Cerebellar cortex (tissue), 1 donor: ENCODE data around the gene MATR3.
A peak's percentile ranks its signal among the peaks of the same experiment; 100 is the strongest.
"Not testable (repeated sequence)": the region's sequence is repeated elsewhere in the genome, so short reads cannot be mapped to it uniquely, and the experiment has no call there.

Source experiments
- DNase-seq: peaks from one replicate; pipeline ENCODE4 v3.0.0-alpha.2; 2015; ENCODE audit warnings: low spot score

Gene MATR3

GRCh38 chr5:139297439-139298133, 4.0 kb downstream of the MATR3 start:
- no peak for DNase-seq

- no peak for DNase-seq
These were observed 4.7 kb downstream of the MATR3 start for GRCh38 chr5:139298242-139298641.

- DNase-seq = no peak
These were observed 5.9 kb downstream of the MATR3 start for GRCh38 chr5:139299486-139299885.

- DNase-seq = no peak
These were observed 8.4 kb downstream of the MATR3 start for GRCh38 chr5:139301808-139302499.

- DNase-seq = no peak
These were observed 11.1 kb downstream of the MATR3 start for GRCh38 chr5:139304391-139305324.

GRCh38 chr5:139306197-139306596, 12.7 kb downstream of the MATR3 start:
- DNase-seq = no peak

GRCh38 chr5:139306628-139307379, 13.3 kb downstream of the MATR3 start:
- no peak for DNase-seq

- DNase-seq = no peak
These were observed 15.3 kb downstream of the MATR3 start for GRCh38 chr5:139308797-139309196.

GRCh38 chr5:139310715-139311186, 17.2 kb downstream of the MATR3 start:
- not testable (repeated sequence) for DNase-seq

GRCh38 chr5:139312075-139312474, 18.5 kb downstream of the MATR3 start:
- DNase-seq = no peak

- DNase-seq = no peak
These were observed 20.7 kb downstream of the MATR3 start for GRCh38 chr5:139314276-139314675.

GRCh38 chr5:139315056-139315615, 21.6 kb downstream of the MATR3 start:
- DNase-seq = no peak

- peak; percentile 32 for DNase-seq
These were observed 42.3 kb downstream of the MATR3 start for GRCh38 chr5:139335811-139336210.

- no peak for DNase-seq
These were observed 46.5 kb downstream of the MATR3 start for GRCh38 chr5:139340051-139340450.

GRCh38 chr5:139341187-139341688, 47.7 kb downstream of the MATR3 start:
- DNase-seq = no peak

- peak; percentile 98 for DNase-seq
These were observed 48.3 kb downstream of the MATR3 start, which contains the start of gene PAIP2 for GRCh38 chr5:139341689-139342422. Gene PAIP2, plus strand, starts transcription at chr5:139341854. Its CDS starts 21,931 bp downstream, at chr5:139363785.

- DNase-seq = no peak
These were observed 48.8 kb downstream of the MATR3 start for GRCh38 chr5:139342423-139342723.

GRCh38 chr5:139343476-139343875, 49.9 kb downstream of the MATR3 start:
- DNase-seq = no peak

GRCh38 chr5:139344177-139344576, 50.6 kb downstream of the MATR3 start:
- DNase-seq = no peak

- not testable (repeated sequence) for DNase-seq
These were observed 51.9 kb downstream of the MATR3 start for GRCh38 chr5:139345442-139345841.
